ELR (cell line): Measurements from ENCODE around the gene PCK2.
"Not testable (repeated sequence)": the region's sequence is repeated elsewhere in the genome, so short reads cannot be mapped to it uniquely, and the experiment has no call there.

Experiments used
- DNase-seq: peaks from one replicate; pipeline ENCODE4 v3.0.0-alpha.2; 2015; ENCODE audit warnings: low read depth

Gene PCK2

GRCh38 chr14:24095271-24096068, 1.4 kb downstream of the PCK2 start:
- DNase-seq, result peak; percentile 71

GRCh38 chr14:24096545-24097181, 2.6 kb downstream of the PCK2 start:
- no peak for DNase-seq

GRCh38 chr14:24098229-24098926, 4.3 kb downstream of the PCK2 start:
- no peak for DNase-seq

GRCh38 chr14:24098927-24099813, 5.1 kb downstream of the PCK2 start:
- DNase-seq, result no peak

- no peak for DNase-seq
Measured at GRCh38 chr14:24100197-24100981, 6.3 kb downstream of the PCK2 start.

- no peak for DNase-seq
Measured at GRCh38 chr14:24100982-24101494, 6.9 kb downstream of the PCK2 start.

GRCh38 chr14:24102357-24103048, 8.4 kb downstream of the PCK2 start:
- DNase-seq, result no peak

GRCh38 chr14:24103451-24103850, 9.3 kb downstream of the PCK2 start:
- no peak for DNase-seq

- DNase-seq, result not testable (repeated sequence)
Measured at GRCh38 chr14:24105609-24106239, 11.6 kb downstream of the PCK2 start.

- no peak for DNase-seq
Measured at GRCh38 chr14:24106672-24107271, 12.7 kb downstream of the PCK2 start.

- DNase-seq, result no peak
Measured at GRCh38 chr14:24108336-24108874, 14.3 kb downstream of the PCK2 start.

GRCh38 chr14:24110060-24110459, 15.9 kb downstream of the PCK2 start:
- no peak for DNase-seq

- DNase-seq, result no peak
Measured at GRCh38 chr14:24110523-24110922, 16.4 kb downstream of the PCK2 start.

- no peak for DNase-seq
Measured at GRCh38 chr14:24113379-24113800, 19.3 kb downstream of the PCK2 start.

GRCh38 chr14:24113801-24114531, 19.9 kb downstream of the PCK2 start:
- peak; percentile 90 for DNase-seq

- DNase-seq, result peak; percentile 99
Measured at GRCh38 chr14:24114532-24115421, 20.7 kb downstream of the PCK2 start, which contains the start of the genes DCAF11 and NRL. DCAF11 (plus strand) TSS chr14:24114777; CDS start chr14:24115595, 818 bp downstream. NRL (minus strand) TSS chr14:24114949; CDS start chr14:24082848, 32,101 bp downstream.
